HEK293T (cell line): ENCODE data around the gene PHC2.

ENCODE experiments used
- CTCF ChIA-PET: fragments of 350-600 bp; formaldehyde crosslinking; extraction: SDS; loops from one replicate; lab custom pipeline; 2021; ENCODE audit warnings: antibody characterized with exemption, inconsistent platforms; lab: Yijun Ruan, JAX
- POLR2A ChIA-PET: fragments of 350-600 bp; formaldehyde crosslinking; extraction: SDS; loops from one replicate; lab custom pipeline; 2020; ENCODE audit warnings: antibody characterized with exemption, inconsistent platforms; lab: Yijun Ruan, JAX
- DNase-seq: peaks from one replicate; pipeline ENCODE4 v3.0.0; 2012; ENCODE audit warnings: mixed read lengths; ENCODE audit errors: extremely low spot score
- ARNT ChIP-seq: fragments of 450-650 bp; IDR thresholded peaks from 2 replicates; pipeline ENCODE4 v1.6.1; 2017; ENCODE audit warnings: mild to moderate bottlenecking
- BHLHE40 ChIP-seq: fragments of 450-650 bp; IDR thresholded peaks from 2 replicates; pipeline ENCODE4 v1.6.1; 2016; ENCODE audit warnings: mild to moderate bottlenecking, moderate library complexity, borderline replicate concordance
- CTBP1 ChIP-seq: fragments of 450-650 bp; IDR thresholded peaks from 2 replicates; pipeline ENCODE4 v1.6.1; 2016; ENCODE audit warnings: borderline replicate concordance
- ELF4 ChIP-seq: fragments of 450-650 bp; IDR thresholded peaks from 2 replicates; pipeline ENCODE4 v1.6.1; 2017; ENCODE audit warnings: antibody characterized with exemption
- FOXA1 ChIP-seq: fragments of 450-650 bp; IDR thresholded peaks from 2 replicates; pipeline ENCODE4 v1.6.1; 2016; ENCODE audit warnings: mild to moderate bottlenecking
- FOXK2 ChIP-seq: fragments of 450-650 bp; IDR thresholded peaks from 2 replicates; pipeline ENCODE4 v1.6.1; 2016; ENCODE audit warnings: mild to moderate bottlenecking
- FOXM1 ChIP-seq: fragments of 450-650 bp; IDR thresholded peaks from 2 replicates; pipeline ENCODE4 v1.6.1; 2017; ENCODE audit warnings: mild to moderate bottlenecking, borderline replicate concordance
- HDGF ChIP-seq: fragments of 450-650 bp; IDR thresholded peaks from 2 replicates; pipeline ENCODE4 v1.6.1; 2017; ENCODE audit warnings: antibody characterized with exemption, borderline replicate concordance
- L3MBTL2 ChIP-seq: fragments of 450-650 bp; conservative IDR thresholded peaks from 2 replicates; pipeline ENCODE4 v1.6.1; 2016; ENCODE audit warnings: mild to moderate bottlenecking
- LEF1 ChIP-seq: fragments of 450-650 bp; IDR thresholded peaks from 2 replicates; pipeline ENCODE4 v1.6.1; 2017; ENCODE audit warnings: mild to moderate bottlenecking, borderline replicate concordance
- NFRKB ChIP-seq: fragments of 450-650 bp; IDR thresholded peaks from 2 replicates; pipeline ENCODE4 v1.6.1; 2016; ENCODE audit warnings: mild to moderate bottlenecking, moderate library complexity
- PKNOX1 ChIP-seq: fragments of 450-650 bp; IDR thresholded peaks from 2 replicates; pipeline ENCODE4 v1.6.1; 2016
- SP1 ChIP-seq: fragments of 450-650 bp; IDR thresholded peaks from 2 replicates; pipeline ENCODE4 v1.6.1; 2017
- SUZ12 ChIP-seq: fragments of 450-650 bp; IDR thresholded peaks from 2 replicates; pipeline ENCODE4 v1.6.1; 2016; ENCODE audit warnings: mild to moderate bottlenecking
- TARDBP ChIP-seq: fragments of 450-650 bp; IDR thresholded peaks from 2 replicates; pipeline ENCODE4 v1.6.1; 2016
- ZNF384 ChIP-seq: fragments of 450-650 bp; IDR thresholded peaks from 2 replicates; pipeline ENCODE4 v1.6.1; 2016

Gene PHC2

GRCh38 chr1:33284049-33284448, 146.8 kb downstream of the PHC2 start:
- no peak for DNase-seq
- ChIA-PET CTCF (no interaction called here), POLR2A (no interaction called here)
- TF ChIP-seq FOXM1 (no peak), L3MBTL2 (no peak), FOXA1 (no peak), ZNF384 (no peak), CTBP1 (no peak), NFRKB (no peak), FOXK2 (no peak), PKNOX1 (no peak), LEF1 (no peak), ARNT (no peak), ELF4 (no peak), HDGF (no peak), BHLHE40 (no peak), TARDBP (no peak), SP1 (no peak), SUZ12 (no peak)

GRCh38 chr1:33282791-33283190, 148.1 kb downstream of the PHC2 start:
- no peak for TF ChIP-seq PKNOX1
- TF ChIP-seq NFRKB = no peak
- no peak for TF ChIP-seq ZNF384
- no peak for TF ChIP-seq L3MBTL2
- CTCF ChIA-PET = no interaction called here
- POLR2A ChIA-PET = no interaction called here
- no peak for DNase-seq

GRCh38 chr1:33281554-33282303, 149.2 kb downstream of the PHC2 start:
- ChIA-PET CTCF (no interaction called here), POLR2A (no interaction called here)
- TF ChIP-seq CTBP1 = no peak
- TF ChIP-seq BHLHE40 = no peak
- TF ChIP-seq HDGF = no peak
- TF ChIP-seq FOXA1 = no peak
- no peak for TF ChIP-seq LEF1
- TF ChIP-seq SUZ12 = no peak
- no peak for TF ChIP-seq FOXM1
- no peak for TF ChIP-seq TARDBP
- TF ChIP-seq FOXK2 = no peak
- no peak for TF ChIP-seq NFRKB
- TF ChIP-seq PKNOX1 = no peak
- no peak for TF ChIP-seq L3MBTL2
- no peak for TF ChIP-seq ZNF384
- TF ChIP-seq ARNT = no peak
- no peak for TF ChIP-seq ELF4
- TF ChIP-seq SP1 = no peak
- no peak for DNase-seq

GRCh38 chr1:33280091-33280661, 150.7 kb downstream of the PHC2 start:
- no peak for DNase-seq
- CTCF ChIA-PET = no interaction called here

GRCh38 chr1:33277488-33278084, 153.3 kb downstream of the PHC2 start:
- POLR2A ChIA-PET = no interaction called here
- CTCF ChIA-PET = interaction anchor here (1.5 kb wide), 1 partner anchor 18 kb away, joined by 5 read pairs; no protein-coding TSS in a partner anchor
- TF ChIP-seq PKNOX1 (no peak), HDGF (no peak)
- DNase-seq = no peak

More at GRCh38 chr1:33280091-33280661, 150.7 kb downstream of the PHC2 start:
- TF ChIP-seq NFRKB (no peak), FOXA1 (no peak), ARNT (no peak), FOXM1 (no peak), ELF4 (no peak), SP1 (no peak)
- POLR2A ChIA-PET = no interaction called here
